ENCODE results near the gene ACD.
"Not testable (repeated sequence)": the region's sequence is repeated elsewhere in the genome, so short reads cannot be mapped to it uniquely, and the experiment has no call there.

Gene ACD

GRCh38 chr16:67659675-67660563 is at the start of gene ACD:
ACD (minus strand) TSS chr16:67660260; CDS start chr16:67660220, 40 bp downstream.
- in situ Hi-C loops (cut with MboI; ENCODE audit: low pct_unique_long_range_greater_than_20kb, low sequenced_read_pairs), result loop anchor here (10.0 kb wide), 1 partner anchor 115 kb away; no protein-coding TSS in a partner anchor
- DNase-seq, result peak; percentile 92

- in situ Hi-C loops (cut with MboI; ENCODE audit: low pct_unique_long_range_greater_than_20kb, low sequenced_read_pairs), result no loop called here
- no peak for DNase-seq
Measured at GRCh38 chr16:67709050-67709449, 49.0 kb upstream of the ACD start.

GRCh38 chr16:67708368-67708771 is 48.3 kb upstream of the ACD start:
- DNase-seq, result no peak
- in situ Hi-C loops (cut with MboI; ENCODE audit: low pct_unique_long_range_greater_than_20kb, low sequenced_read_pairs), result no loop called here

- DNase-seq, result no peak
- in situ Hi-C loops (cut with MboI; ENCODE audit: low pct_unique_long_range_greater_than_20kb, low sequenced_read_pairs), result no loop called here
Measured at GRCh38 chr16:67707790-67708189, 47.7 kb upstream of the ACD start.

GRCh38 chr16:67707210-67707609 is 47.1 kb upstream of the ACD start:
- in situ Hi-C loops (cut with MboI; ENCODE audit: low pct_unique_long_range_greater_than_20kb, low sequenced_read_pairs), result no loop called here
- DNase-seq, result no peak

GRCh38 chr16:67704110-67704509 is 44.0 kb upstream of the ACD start:
- no peak for DNase-seq
- in situ Hi-C loops (cut with MboI; ENCODE audit: low pct_unique_long_range_greater_than_20kb, low sequenced_read_pairs), result no loop called here

GRCh38 chr16:67703626-67704025 is 43.6 kb upstream of the ACD start:
- DNase-seq, result no peak
- in situ Hi-C loops (cut with MboI; ENCODE audit: low pct_unique_long_range_greater_than_20kb, low sequenced_read_pairs), result no loop called here

GRCh38 chr16:67702130-67702529 is 42.1 kb upstream of the ACD start:
- DNase-seq, result no peak
- in situ Hi-C loops (cut with MboI; ENCODE audit: low pct_unique_long_range_greater_than_20kb, low sequenced_read_pairs), result no loop called here

- DNase-seq, result no peak
- in situ Hi-C loops (cut with MboI; ENCODE audit: low pct_unique_long_range_greater_than_20kb, low sequenced_read_pairs), result no loop called here
Measured at GRCh38 chr16:67701420-67701819, 41.4 kb upstream of the ACD start.

GRCh38 chr16:67699265-67699664 is 39.2 kb upstream of the ACD start:
- in situ Hi-C loops (cut with MboI; ENCODE audit: low pct_unique_long_range_greater_than_20kb, low sequenced_read_pairs), result no loop called here

GRCh38 chr16:67697422-67698185 is 37.5 kb upstream of the ACD start:
- in situ Hi-C loops (cut with MboI; ENCODE audit: low pct_unique_long_range_greater_than_20kb, low sequenced_read_pairs), result no loop called here
- DNase-seq, result no peak

More at GRCh38 chr16:67699265-67699664, 39.2 kb upstream of the ACD start:
- no peak for DNase-seq

- in situ Hi-C loops (cut with MboI; ENCODE audit: low pct_unique_long_range_greater_than_20kb, low sequenced_read_pairs), result no loop called here
- no peak for DNase-seq
Measured at GRCh38 chr16:67694611-67695010, 34.6 kb upstream of the ACD start.

GRCh38 chr16:67693517-67694285 is 33.6 kb upstream of the ACD start:
- in situ Hi-C loops (cut with MboI; ENCODE audit: low pct_unique_long_range_greater_than_20kb, low sequenced_read_pairs); DNase-seq: not testable (repeated sequence)

GRCh38 chr16:67685388-67686112 is 25.5 kb upstream of the ACD start:
- in situ Hi-C loops (cut with MboI; ENCODE audit: low pct_unique_long_range_greater_than_20kb, low sequenced_read_pairs), result no loop called here
- DNase-seq, result no peak

- no peak for DNase-seq
- in situ Hi-C loops (cut with MboI; ENCODE audit: low pct_unique_long_range_greater_than_20kb, low sequenced_read_pairs), result no loop called here
Measured at GRCh38 chr16:67683767-67684166, 23.7 kb upstream of the ACD start.

- in situ Hi-C loops (cut with MboI; ENCODE audit: low pct_unique_long_range_greater_than_20kb, low sequenced_read_pairs), result no loop called here
Measured at GRCh38 chr16:67679935-67680897, 20.2 kb upstream of the ACD start.

GRCh38 chr16:67678354-67679023 is 18.4 kb upstream of the ACD start:
- no peak for DNase-seq
- in situ Hi-C loops (cut with MboI; ENCODE audit: low pct_unique_long_range_greater_than_20kb, low sequenced_read_pairs), result no loop called here

More at GRCh38 chr16:67679935-67680897, 20.2 kb upstream of the ACD start:
- no peak for DNase-seq

Measured in KBM-7 (cell line).